Endothelial cell of umbilical vein (primary cell): ENCODE measurements around the gene TTI1. TPM values are rescaled to one million over a fixed set of nuclear protein-coding genes. Genes with fewer than 3 reads are reported as not detected.

ENCODE experiments used
- BruUV-seq: library from RNA; stranded (reverse); fragments of 400-500 nt; replicated peaks from 2 replicates; lab custom pipeline; 2021; lab: Mats Ljungman, UMichigan
- CTCF ChIA-PET: fragments of 300-600, 350-600 bp; sonication (Branson Sonifier 250); formaldehyde crosslinking; loops from one replicate; lab custom pipeline; 2021; ENCODE audit warnings: antibody characterized with exemption, inconsistent platforms; lab: Charles Lee
- POLR2A ChIA-PET: fragments of 300-600, 350-600 bp; sonication (Branson Sonifier 250); formaldehyde crosslinking; loops from one replicate; lab custom pipeline; 2021; ENCODE audit warnings: antibody characterized with exemption, inconsistent platforms; lab: Charles Lee
- DNase-seq: peaks from one replicate; pipeline ENCODE4 v3.0.0-alpha.2; 2011; ENCODE audit warnings: low read depth, low spot score
- FAIRE-seq: peaks from 2 replicates; lab custom pipeline; 2011; peaks lifted over from hg19 to GRCh38; lab: Jason Lieb, UNC
- H2AFZ ChIP-seq: 2 replicates; pipeline ENCODE4 v1.6.0; 2012; ENCODE audit warnings: low read depth, low read length, control low read depth, inconsistent platforms
- H3K27ac ChIP-seq: 2 replicates; pipeline ENCODE4 v1.5.1; 2011; ENCODE audit warnings: low read depth, mild to moderate bottlenecking, control low read depth, low read length, moderate library complexity; ENCODE audit not compliant: insufficient read depth
- H3K27me3 ChIP-seq, 2 experiments: 2 replicates each; pipeline versions ENCODE4 v1.6.0 to v1.6.1; 2011; ENCODE audit warnings: low read length in 2 of 2, mixed read lengths in 1 of 2; ENCODE audit not compliant: control insufficient read depth in 2 of 2, insufficient read depth in 2 of 2
- H3K36me3 ChIP-seq, 2 experiments: 2 replicates in 1 of 2; 3 replicates in 1 of 2; pipeline ENCODE4 v1.5.1; 2011; ENCODE audit warnings: low read length in 2 of 2, mild to moderate bottlenecking in 1 of 2, moderate library complexity in 1 of 2; ENCODE audit not compliant: control insufficient read depth in 2 of 2, insufficient read depth in 2 of 2; ENCODE audit errors: extremely low read depth in 1 of 2
- H3K4me1 ChIP-seq: 3 replicates; pipeline ENCODE4 v1.5.1; 2011; ENCODE audit warnings: mild to moderate bottlenecking, low read length; ENCODE audit not compliant: control insufficient read depth, insufficient read depth; ENCODE audit errors: extremely low read depth
- H3K4me2 ChIP-seq: 2 replicates; pipeline ENCODE4 v1.6.1; 2011; ENCODE audit warnings: low read length, control low read depth, mixed read lengths; ENCODE audit not compliant: insufficient read depth
- H3K4me3 ChIP-seq, 3 experiments: fragments of 200-600 bp in 1 of 3; sonication (generic), shearing (Covaris generic) in 1 of 3; replicated peaks in 1 of 3; 2 replicates each; pipeline ENCODE4 v1.5.1; 2011 to 2016; ENCODE audit warnings: control low read depth in 3 of 3, low read length in 3 of 3, mild to moderate bottlenecking in 2 of 3, inconsistent platforms in 1 of 3, low read depth in 1 of 3, moderate library complexity in 1 of 3; ENCODE audit not compliant: insufficient read depth in 1 of 3
- H3K79me2 ChIP-seq: 2 replicates; pipeline ENCODE4 v1.6.0; 2012; ENCODE audit warnings: low read length, inconsistent platforms; ENCODE audit not compliant: control insufficient read depth, insufficient read depth
- H3K9ac ChIP-seq: replicated peaks from 2 replicates; pipeline ENCODE3; 2011; ENCODE audit warnings: low read length, control low read depth; ENCODE audit not compliant: insufficient read depth; ENCODE audit errors: extremely low read depth
- H3K9me1 ChIP-seq: replicated peaks from 3 replicates; pipeline ENCODE4 v1.6.0; 2011; ENCODE audit warnings: mild to moderate bottlenecking, low read length; ENCODE audit not compliant: control insufficient read depth, insufficient read depth; ENCODE audit errors: extremely low read depth
- H3K9me3 ChIP-seq: replicated peaks from 2 replicates; pipeline ENCODE4 v1.5.1; 2012; ENCODE audit warnings: low read length, inconsistent platforms; ENCODE audit not compliant: control insufficient read depth, insufficient read depth
- H4K20me1 ChIP-seq: replicated peaks from 2 replicates; pipeline ENCODE3; 2011; ENCODE audit warnings: mild to moderate bottlenecking, low read length; ENCODE audit not compliant: control insufficient read depth, insufficient read depth; ENCODE audit errors: extremely low read depth
- GATA2 ChIP-seq: IDR thresholded peaks from 2 replicates; pipeline ENCODE4 v1.7.0; 2011; ENCODE audit warnings: low read depth, mild to moderate bottlenecking, moderate library complexity, mixed read lengths, low read length; ENCODE audit not compliant: insufficient read length, insufficient read depth
- JUN ChIP-seq: IDR thresholded peaks from 2 replicates; pipeline ENCODE4 v1.6.1; 2011; ENCODE audit warnings: borderline replicate concordance, low read depth; ENCODE audit not compliant: insufficient read length, insufficient read depth
- POLR2A ChIP-seq: IDR thresholded peaks from 2 replicates; pipeline ENCODE4 v1.6.1; 2012; ENCODE audit warnings: low read depth, mild to moderate bottlenecking, control low read depth, low read length
- dilution Hi-C: fragments of 300-500 bp; cut with MboI; formaldehyde crosslinking; loops from one replicate; pipeline ENCODE4 v1.15.0; 2019; ENCODE audit warnings: low sequenced_read_pairs; ENCODE audit not compliant: extremely low pct_ligation_motif_present
- intact Hi-C: fragments of 100-400 bp; cut with micrococcal nuclease; formaldehyde crosslinking; loops from one replicate; pipeline ENCODE4 v1.10.0; 2022
- polyA plus RNA-seq, 4 experiments: library from polyadenylated mRNA; depleted of rRNA in 3 of 4; stranded (reverse) in 3 of 4; unstranded in 1 of 4; fragments of >200 nt; gene quantifications; 2 replicates each; pipeline versions ENCODE4 v1.2.1 to v1.2.3, GENCODE V29; 2011 to 2012; ENCODE audit warnings: missing spikeins in 1 of 4
- total RNA-seq: library from RNA; stranded (reverse); gene quantifications from 2 replicates; pipeline ENCODE4 v1.2.3, GENCODE V29; 2021
- TF ChIP-seq, protein P1 (sequence below), 2 donors: IDR thresholded peaks; 1 replicate in 1 of 2; 2 replicates in 1 of 2; pipeline ENCODE4 v1.5.1; 2011; ENCODE audit warnings: low read length in 2 of 2, mild to moderate bottlenecking in 2 of 2, moderate library complexity in 2 of 2, control low read depth in 1 of 2, inconsistent platforms in 1 of 2, low read depth in 1 of 2; ENCODE audit not compliant: insufficient read depth in 1 of 2; ENCODE audit errors: extremely low read depth in 1 of 2

TTI1 gene
- total and polyA plus RNA-seq, 2 donors (not counting 3 experiments of a cell fraction or from before 2014, with no cell fraction given) = 13.2 to 23.2 TPM

DNA sequence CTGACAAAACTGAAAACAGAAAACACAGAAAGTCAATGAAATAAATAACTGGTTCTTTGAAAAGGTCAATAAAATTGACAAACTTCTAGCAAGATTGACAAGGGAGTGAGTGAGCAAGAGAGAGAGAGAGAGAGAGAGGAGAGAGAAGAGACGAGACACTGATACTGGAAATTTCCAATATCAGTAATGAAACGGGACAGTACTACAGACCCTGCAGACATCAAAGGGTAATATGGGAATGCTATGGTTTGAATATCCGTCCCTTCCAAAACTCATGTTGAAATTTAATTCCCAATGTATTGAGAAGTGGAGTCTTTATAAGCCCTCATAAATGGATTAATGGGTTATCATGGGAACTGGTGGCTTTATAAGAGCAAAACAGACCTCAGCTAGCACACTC is 3.8 kb downstream of the TTI1 start:
- FAIRE-seq = no peak
- H3K36me3 ChIP-seq = no peaks in the 10 kb centered on the region
- H3K4me3 ChIP-seq = no peak overlapping the region
- dilution Hi-C loops = no loop called here
- no peak overlapping the region for H3K27ac ChIP-seq
- no peaks in the 10 kb centered on the region for H3K27me3 ChIP-seq
- no peaks in the 10 kb centered on the region for H3K9me3 ChIP-seq
- no peak overlapping the region for H2AFZ ChIP-seq
- H3K9me1 ChIP-seq = no peaks in the 10 kb centered on the region
- CTCF ChIA-PET = interaction anchor here (0.6 kb wide), 1 partner anchor 54 kb away, joined by 3 read pairs; no protein-coding TSS in a partner anchor
- H3K9ac ChIP-seq = no peak overlapping the region
- no peak for TF ChIP-seq POLR2A
- no peak for TF ChIP-seq JUN
- TF ChIP-seq, protein P1, sequence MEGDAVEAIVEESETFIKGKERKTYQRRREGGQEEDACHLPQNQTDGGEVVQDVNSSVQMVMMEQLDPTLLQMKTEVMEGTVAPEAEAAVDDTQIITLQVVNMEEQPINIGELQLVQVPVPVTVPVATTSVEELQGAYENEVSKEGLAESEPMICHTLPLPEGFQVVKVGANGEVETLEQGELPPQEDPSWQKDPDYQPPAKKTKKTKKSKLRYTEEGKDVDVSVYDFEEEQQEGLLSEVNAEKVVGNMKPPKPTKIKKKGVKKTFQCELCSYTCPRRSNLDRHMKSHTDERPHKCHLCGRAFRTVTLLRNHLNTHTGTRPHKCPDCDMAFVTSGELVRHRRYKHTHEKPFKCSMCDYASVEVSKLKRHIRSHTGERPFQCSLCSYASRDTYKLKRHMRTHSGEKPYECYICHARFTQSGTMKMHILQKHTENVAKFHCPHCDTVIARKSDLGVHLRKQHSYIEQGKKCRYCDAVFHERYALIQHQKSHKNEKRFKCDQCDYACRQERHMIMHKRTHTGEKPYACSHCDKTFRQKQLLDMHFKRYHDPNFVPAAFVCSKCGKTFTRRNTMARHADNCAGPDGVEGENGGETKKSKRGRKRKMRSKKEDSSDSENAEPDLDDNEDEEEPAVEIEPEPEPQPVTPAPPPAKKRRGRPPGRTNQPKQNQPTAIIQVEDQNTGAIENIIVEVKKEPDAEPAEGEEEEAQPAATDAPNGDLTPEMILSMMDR (IDR thresholded peaks at IDR 0.05; ENCODE audit: extremely low read depth in 1 of 2, insufficient read depth in 1 of 2, low read depth in 1 of 2, low read length in 2 of 2) = no peak
- no peak for TF ChIP-seq GATA2
- intact Hi-C loops = no loop called here
- peaks cover 18% of the 10 kb centered on the region for H3K4me1 ChIP-seq
- H3K4me2 ChIP-seq = no peak overlapping the region
- POLR2A ChIA-PET = no interaction called here
- H4K20me1 ChIP-seq = no peaks in the 10 kb centered on the region
- no peak for DNase-seq
- BruUV-seq = no TSS peak
- H3K79me2 ChIP-seq = peaks cover 84% of the 10 kb centered on the region

DNA sequence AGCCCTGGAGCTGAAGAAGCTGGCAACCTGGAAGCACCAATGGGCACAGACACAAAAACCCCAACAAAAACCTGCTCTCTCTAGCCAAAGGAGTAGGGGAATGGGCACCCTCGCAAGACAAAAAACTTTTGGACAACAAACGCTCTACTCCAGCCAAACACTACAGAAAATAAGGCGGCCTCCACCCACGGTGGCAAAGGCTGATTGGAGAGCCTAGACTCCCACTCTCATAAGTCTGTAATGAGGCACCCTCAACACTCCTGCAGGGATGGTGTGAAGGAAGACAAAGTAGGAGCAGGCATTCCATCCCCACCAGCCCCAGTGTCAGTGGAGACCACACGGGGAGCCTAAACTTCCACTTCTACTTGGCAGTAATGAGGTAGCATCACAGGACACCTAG is 8.8 kb downstream of the TTI1 start:
- TF ChIP-seq POLR2A (no peak), GATA2 (no peak)
- Histone ChIP-seq H4K20me1 (no peaks in the 10 kb centered on the region), H2AFZ (no peak overlapping the region), H3K4me3 (no peak overlapping the region), H3K9me3 (no peaks in the 10 kb centered on the region), H3K4me1 (peaks cover 21% of the 10 kb centered on the region), H3K36me3 (no peaks in the 10 kb centered on the region), H3K27ac (peak overlapping the region; percentile 63), H3K9ac (no peak overlapping the region), H3K9me1 (no peaks in the 10 kb centered on the region), H3K27me3 (no peaks in the 10 kb centered on the region), H3K79me2 (peaks cover 75% of the 10 kb centered on the region), H3K4me2 (no peak overlapping the region)
- ChIA-PET POLR2A (no interaction called here), CTCF (interaction anchor here (0.7 to 1.7 kb wide), 5 partner anchors 9 to 197 kb away, joined by 3 to 6 read pairs (median 4); partner anchors contain the start of gene TTI1)
- FAIRE-seq = no peak
- no peak for DNase-seq
- no TSS peak for BruUV-seq
- dilution Hi-C loops = no loop called here
- intact Hi-C loops = no loop called here
